K562 (cell line): ENCODE data around the gene HOXD13. TPM values are rescaled to one million over a fixed set of nuclear protein-coding genes. Genes with fewer than 3 reads are reported as not detected.

Source experiments
- ATAC-seq: fragments of 200-7000 bp; cut with Tn5 transposase; 3 replicates; pipeline ENCODE4 v1.9.1; 2020; ENCODE audit warnings: moderate library complexity
- BruUV-seq: library from RNA; stranded (reverse); fragments of 400-500 nt; replicated peaks from 2 replicates; lab custom pipeline; 2021; lab: Mats Ljungman, UMichigan
- CTCF ChIA-PET: fragments of 300-600 bp; formaldehyde crosslinking; extraction: SDS; loops from one replicate; lab custom pipeline; 2021; ENCODE audit warnings: low intra/inter-chr PET ratio; lab: Yijun Ruan, JAX
- POLR2A ChIA-PET: fragments of 300-600, 350-650 bp; sonication (Branson Sonifier 250); formaldehyde crosslinking; extraction: SDS; loops from one replicate; lab custom pipeline; 2021; ENCODE audit warnings: antibody characterized with exemption, inconsistent platforms; lab: Yijun Ruan, JAX
- DNase-seq, 4 experiments: peaks; one replicate each; pipeline versions ENCODE4 v3.0.0 to v3.0.0-alpha.2; 2011 to 2018; ENCODE audit warnings: low spot score in 3 of 4, mixed read lengths in 3 of 4; ENCODE audit errors: extremely low read depth in 1 of 4
- FAIRE-seq: peaks from 2 replicates; lab custom pipeline; 2011; peaks lifted over from hg19 to GRCh38; lab: Jason Lieb, UNC
- H2AFZ ChIP-seq: 2 replicates; pipeline ENCODE4 v1.6.0; 2011; ENCODE audit warnings: low read depth, low read length, control low read depth, inconsistent platforms
- H3K27ac ChIP-seq: fragments of 200-600 bp; 3 replicates; pipeline ENCODE4 v1.8.0; 2011; ENCODE audit warnings: low read depth, mild to moderate bottlenecking, control low read depth, inconsistent platforms, low read length, moderate library complexity, mixed read lengths; ENCODE audit errors: extremely low read depth
- H3K27me3 ChIP-seq, 2 experiments: fragments of 300-600 bp in 1 of 2; 2 replicates in 1 of 2; 3 replicates in 1 of 2; pipeline versions ENCODE4 v1.6.0 to v1.8.0; 2011; ENCODE audit warnings: inconsistent platforms in 2 of 2, low read length in 2 of 2, mild to moderate bottlenecking in 1 of 2, mixed read lengths in 1 of 2, moderate library complexity in 1 of 2; ENCODE audit not compliant: control insufficient read depth in 2 of 2, insufficient read depth in 2 of 2
- H3K36me3 ChIP-seq: fragments of 300-600 bp; 3 replicates; pipeline ENCODE4 v1.8.0; 2011; ENCODE audit warnings: mild to moderate bottlenecking, low read length, inconsistent platforms; ENCODE audit not compliant: control insufficient read depth, insufficient read depth
- H3K4me1 ChIP-seq, 2 experiments: fragments of 200-600 bp in 1 of 2; replicated peaks in 1 of 2; 2 replicates in 1 of 2; 3 replicates in 1 of 2; pipeline versions ENCODE4 v1.5.1 to v1.8.0; 2011; ENCODE audit warnings: inconsistent platforms in 2 of 2, low read length in 2 of 2, mild to moderate bottlenecking in 1 of 2, mixed read lengths in 1 of 2, moderate library complexity in 1 of 2; ENCODE audit not compliant: control insufficient read depth in 2 of 2, insufficient read depth in 2 of 2
- H3K4me2 ChIP-seq: 2 replicates; pipeline ENCODE4 v1.6.1; 2011; ENCODE audit warnings: low read length, control low read depth, inconsistent platforms, mixed read lengths; ENCODE audit not compliant: insufficient read depth
- H3K4me3 ChIP-seq: fragments of 200-600 bp; sonication (generic), shearing (Covaris generic); 2 replicates; pipeline ENCODE4 v1.5.1; 2016; ENCODE audit warnings: control low read depth, inconsistent platforms
- H3K79me2 ChIP-seq: fragments of 200-600 bp; 3 replicates; pipeline ENCODE4 v1.8.0; 2011; ENCODE audit warnings: low read length, inconsistent platforms; ENCODE audit not compliant: control insufficient read depth, insufficient read depth
- H3K9ac ChIP-seq, 2 experiments: 2 replicates each; pipeline versions ENCODE4 v1.6.0 to v1.6.1; 2011; ENCODE audit warnings: low read depth in 2 of 2, low read length in 2 of 2, control low read depth in 1 of 2, inconsistent platforms in 1 of 2, mild to moderate bottlenecking in 1 of 2, mixed read lengths in 1 of 2; ENCODE audit not compliant: insufficient read depth in 1 of 2
- H3K9me1 ChIP-seq: one replicate; pipeline ENCODE4 v1.6.0; 2011; ENCODE audit warnings: inconsistent platforms, mild to moderate bottlenecking, low read length, moderate library complexity; ENCODE audit not compliant: control insufficient read depth, insufficient read depth
- H3K9me3 ChIP-seq: replicated peaks from 2 replicates; pipeline ENCODE4 v1.5.1; 2011; ENCODE audit warnings: low read depth, low read length, inconsistent platforms; ENCODE audit not compliant: control insufficient read depth, insufficient read depth
- H4K20me1 ChIP-seq: replicated peaks from 2 replicates; pipeline ENCODE4 v1.6.1; 2011; ENCODE audit warnings: low read length, inconsistent platforms, mixed read lengths; ENCODE audit not compliant: control insufficient read depth, insufficient read depth
- ZNF77 ChIP-seq: fragments of 250-450 bp; sonication (Bioruptor Pico); IDR thresholded peaks from 2 replicates; pipeline ENCODE4 v1.5.0; 2020
- WGBS: fragments of 100-300 bp; shearing (Covaris generic); methylation state at CpG from one replicate; pipeline ENCODE4 v1.1.6; 2016; ENCODE audit warnings: low coverage, mixed read lengths; ENCODE audit not compliant: insufficient coverage; ENCODE audit errors: missing lambda C conversion rate; 5-methylcytosine and 5-hydroxymethylcytosine counted together
- in situ Hi-C: fragments of 300-500 bp; cut with MboI; formaldehyde crosslinking; loops from 4 replicates; pipeline ENCODE4 v1.15.0; 2018; ENCODE audit warnings: inconsistent platforms, mixed read lengths
- intact Hi-C: fragments of 100-400 bp; cut with micrococcal nuclease; formaldehyde crosslinking; loops from 2 replicates; pipeline ENCODE4 v1.14.2; 2022
- polyA plus RNA-seq, 8 experiments: library from polyadenylated mRNA; depleted of rRNA in 4 of 8; stranded (reverse) in 5 of 8; unstranded in 3 of 8; fragments of >200 nt; fragmentation: Nextera tagmentation in 2 of 8; fragmentation: Illumina TruSeq in 1 of 8; extraction: Ambion mirVana in 2 of 8; extraction: Trizol in 1 of 8; gene quantifications; 2 replicates each; pipeline versions ENCODE4 v1.2.1 to v1.2.3, GENCODE V29; 2011 to 2014; ENCODE audit warnings: inconsistent platforms in 1 of 8, missing spikeins in 1 of 8
- total RNA-seq, 7 experiments: library from RNA; depleted of rRNA in 6 of 7; stranded (reverse); fragments of >200 nt in 6 of 7; fragmentation: Illumina TruSeq in 2 of 7; extraction: Trizol in 2 of 7; gene quantifications; 2 replicates each; pipeline versions ENCODE4 v1.2.1 to v1.2.3, GENCODE V29; 2011 to 2021; ENCODE audit warnings: low replicate concordance in 1 of 7
- TF ChIP-seq, protein P1 (sequence below): fragments of 450-650 bp; IDR thresholded peaks from 2 replicates; pipeline ENCODE4 v1.6.1; 2014; ENCODE audit warnings: low read depth, mild to moderate bottlenecking, moderate library complexity, borderline replicate concordance
- TF ChIP-seq, protein P2 (sequence below): sonication (generic); formaldehyde crosslinking; IDR thresholded peaks from 2 replicates; pipeline ENCODE4 v1.5.0; 2020; ENCODE audit warnings: missing genetic modification reagents
- TF ChIP-seq, protein P3 (sequence below), 2 experiments: fragments of 450-650 bp in 1 of 2; sonication (generic) in 1 of 2; formaldehyde crosslinking; conservative IDR thresholded peaks; 2 replicates each; pipeline versions ENCODE4 v1.4.0 to v1.8.1; 2020 to 2022; ENCODE audit warnings: mild to moderate bottlenecking in 1 of 2, missing genetic modification reagents in 1 of 2
- TF ChIP-seq, protein P4 (sequence below): fragments of 450-650 bp; formaldehyde crosslinking; IDR thresholded peaks from 2 replicates; pipeline ENCODE4 v1.4.0; 2020; ENCODE audit warnings: mild to moderate bottlenecking, mixed read lengths
- TF ChIP-seq, protein P5 (sequence below): fragments of 450-650 bp; IDR thresholded peaks from 2 replicates; pipeline ENCODE4 v1.6.1; 2017; ENCODE audit warnings: mild to moderate bottlenecking, moderate library complexity

Gene HOXD13
- total and polyA plus RNA-seq, 9 of the 15 experiments (the other 6 are each of a cell fraction or from before 2014, with no cell fraction given), result 0.03 to 0.04 TPM; not detected in 7

DNA sequence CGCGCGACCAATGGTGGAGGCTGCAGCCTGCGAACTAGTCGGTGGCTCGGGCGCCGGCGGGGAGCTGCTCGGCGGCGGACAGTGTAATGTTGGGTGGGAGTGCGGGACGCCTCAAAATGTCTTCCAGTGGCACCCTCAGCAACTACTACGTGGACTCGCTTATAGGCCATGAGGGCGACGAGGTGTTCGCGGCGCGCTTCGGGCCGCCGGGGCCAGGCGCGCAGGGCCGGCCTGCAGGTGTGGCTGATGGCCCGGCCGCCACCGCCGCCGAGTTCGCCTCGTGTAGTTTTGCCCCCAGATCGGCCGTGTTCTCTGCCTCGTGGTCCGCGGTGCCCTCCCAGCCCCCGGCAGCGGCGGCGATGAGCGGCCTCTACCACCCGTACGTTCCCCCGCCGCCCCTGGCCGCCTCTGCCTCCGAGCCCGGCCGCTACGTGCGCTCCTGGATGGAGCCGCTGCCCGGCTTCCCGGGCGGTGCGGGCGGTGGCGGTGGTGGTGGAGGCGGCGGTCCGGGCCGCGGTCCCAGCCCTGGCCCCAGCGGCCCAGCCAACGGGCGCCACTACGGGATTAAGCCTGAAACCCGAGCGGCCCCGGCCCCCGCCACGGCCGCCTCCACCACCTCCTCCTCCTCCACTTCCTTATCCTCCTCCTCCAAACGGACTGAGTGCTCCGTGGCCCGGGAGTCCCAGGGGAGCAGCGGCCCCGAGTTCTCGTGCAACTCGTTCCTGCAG is 30.3 kb downstream of the HOXD13 start, which contains the start of gene HOXD9:
TSS of gene HOXD9 (plus strand) at position 37 of the 728 bp plus-strand sequence. CDS start at position 87, 50 bp downstream.
- DNase-seq (no peak), FAIRE-seq (no peak), ATAC-seq (no peak)
- H3K9ac ChIP-seq, result no peak within 1 kb of the TSS
- ChIA-PET CTCF (interaction anchor here (1.1 kb wide), 1 partner anchor 1024 kb away, joined by 3 read pairs; no protein-coding TSS in a partner anchor), POLR2A (no interaction called here)
- no TSS peak for BruUV-seq
- H3K4me1 ChIP-seq, result peaks cover 0 to 19% of the 10 kb centered on the region in 2 experiments; a peak in 2 of 5 replicates
- TF ChIP-seq, protein P1, sequence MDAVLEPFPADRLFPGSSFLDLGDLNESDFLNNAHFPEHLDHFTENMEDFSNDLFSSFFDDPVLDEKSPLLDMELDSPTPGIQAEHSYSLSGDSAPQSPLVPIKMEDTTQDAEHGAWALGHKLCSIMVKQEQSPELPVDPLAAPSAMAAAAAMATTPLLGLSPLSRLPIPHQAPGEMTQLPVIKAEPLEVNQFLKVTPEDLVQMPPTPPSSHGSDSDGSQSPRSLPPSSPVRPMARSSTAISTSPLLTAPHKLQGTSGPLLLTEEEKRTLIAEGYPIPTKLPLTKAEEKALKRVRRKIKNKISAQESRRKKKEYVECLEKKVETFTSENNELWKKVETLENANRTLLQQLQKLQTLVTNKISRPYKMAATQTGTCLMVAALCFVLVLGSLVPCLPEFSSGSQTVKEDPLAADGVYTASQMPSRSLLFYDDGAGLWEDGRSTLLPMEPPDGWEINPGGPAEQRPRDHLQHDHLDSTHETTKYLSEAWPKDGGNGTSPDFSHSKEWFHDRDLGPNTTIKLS, result no peak
- TF ChIP-seq, protein P2, sequence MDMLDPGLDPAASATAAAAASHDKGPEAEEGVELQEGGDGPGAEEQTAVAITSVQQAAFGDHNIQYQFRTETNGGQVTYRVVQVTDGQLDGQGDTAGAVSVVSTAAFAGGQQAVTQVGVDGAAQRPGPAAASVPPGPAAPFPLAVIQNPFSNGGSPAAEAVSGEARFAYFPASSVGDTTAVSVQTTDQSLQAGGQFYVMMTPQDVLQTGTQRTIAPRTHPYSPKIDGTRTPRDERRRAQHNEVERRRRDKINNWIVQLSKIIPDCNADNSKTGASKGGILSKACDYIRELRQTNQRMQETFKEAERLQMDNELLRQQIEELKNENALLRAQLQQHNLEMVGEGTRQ (CRISPR knock-in tag), result peak; percentile 57
- TF ChIP-seq, protein P3, sequence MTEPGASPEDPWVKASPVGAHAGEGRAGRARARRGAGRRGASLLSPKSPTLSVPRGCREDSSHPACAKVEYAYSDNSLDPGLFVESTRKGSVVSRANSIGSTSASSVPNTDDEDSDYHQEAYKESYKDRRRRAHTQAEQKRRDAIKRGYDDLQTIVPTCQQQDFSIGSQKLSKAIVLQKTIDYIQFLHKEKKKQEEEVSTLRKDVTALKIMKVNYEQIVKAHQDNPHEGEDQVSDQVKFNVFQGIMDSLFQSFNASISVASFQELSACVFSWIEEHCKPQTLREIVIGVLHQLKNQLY (CRISPR knock-in tag; conservative IDR thresholded peaks at IDR 0.05), result no peak
- TF ChIP-seq, protein P4, sequence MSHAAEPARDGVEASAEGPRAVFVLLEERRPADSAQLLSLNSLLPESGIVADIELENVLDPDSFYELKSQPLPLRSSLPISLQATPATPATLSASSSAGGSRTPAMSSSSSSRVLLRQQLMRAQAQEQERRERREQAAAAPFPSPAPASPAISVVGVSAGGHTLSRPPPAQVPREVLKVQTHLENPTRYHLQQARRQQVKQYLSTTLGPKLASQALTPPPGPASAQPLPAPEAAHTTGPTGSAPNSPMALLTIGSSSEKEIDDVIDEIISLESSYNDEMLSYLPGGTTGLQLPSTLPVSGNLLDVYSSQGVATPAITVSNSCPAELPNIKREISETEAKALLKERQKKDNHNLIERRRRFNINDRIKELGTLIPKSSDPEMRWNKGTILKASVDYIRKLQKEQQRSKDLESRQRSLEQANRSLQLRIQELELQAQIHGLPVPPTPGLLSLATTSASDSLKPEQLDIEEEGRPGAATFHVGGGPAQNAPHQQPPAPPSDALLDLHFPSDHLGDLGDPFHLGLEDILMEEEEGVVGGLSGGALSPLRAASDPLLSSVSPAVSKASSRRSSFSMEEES, result peak; percentile 34; the same call in 1 of the 2 replicates
- TF ChIP-seq ZNF77 (CRISPR knock-in tag), result no peak
- TF ChIP-seq, protein P5, sequence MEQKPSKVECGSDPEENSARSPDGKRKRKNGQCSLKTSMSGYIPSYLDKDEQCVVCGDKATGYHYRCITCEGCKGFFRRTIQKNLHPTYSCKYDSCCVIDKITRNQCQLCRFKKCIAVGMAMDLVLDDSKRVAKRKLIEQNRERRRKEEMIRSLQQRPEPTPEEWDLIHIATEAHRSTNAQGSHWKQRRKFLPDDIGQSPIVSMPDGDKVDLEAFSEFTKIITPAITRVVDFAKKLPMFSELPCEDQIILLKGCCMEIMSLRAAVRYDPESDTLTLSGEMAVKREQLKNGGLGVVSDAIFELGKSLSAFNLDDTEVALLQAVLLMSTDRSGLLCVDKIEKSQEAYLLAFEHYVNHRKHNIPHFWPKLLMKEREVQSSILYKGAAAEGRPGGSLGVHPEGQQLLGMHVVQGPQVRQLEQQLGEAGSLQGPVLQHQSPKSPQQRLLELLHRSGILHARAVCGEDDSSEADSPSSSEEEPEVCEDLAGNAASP, result no peak
- in situ Hi-C loops (no loop called here), intact Hi-C loops (no loop called here)
- 41% methylated on average over 60 of the region's 84 CpGs for WGBS
- H2AFZ ChIP-seq, result no peak within 1 kb of the TSS
- no peak within 1 kb of the TSS for H3K4me3 ChIP-seq
- H3K36me3 ChIP-seq, result no peaks in the 10 kb centered on the region
- no peak within 1 kb of the TSS for H3K4me2 ChIP-seq
- no peaks in the 10 kb centered on the region for H3K9me1 ChIP-seq
- no peak within 1 kb of the TSS for H3K27ac ChIP-seq
- H3K79me2 ChIP-seq, result no peaks in the 10 kb centered on the region
- peaks cover 68 to 71% of the 10 kb centered on the region in 2 experiments for H3K27me3 ChIP-seq
- H3K9me3 ChIP-seq, result no peaks in the 10 kb centered on the region
- H4K20me1 ChIP-seq, result peaks cover 6% of the 10 kb centered on the region; the same call in 1 of the 2 replicates
